Stimulated activated CD4-positive, alpha-beta T cell treated with anti-CD3 and anti-CD28 coated beads, Interleukin-2, amount 100 ng/mL, for 48 hours (primary cell): ENCODE measurements around the gene MAP2K2.
"Not testable (repeated sequence)": the region's sequence is repeated elsewhere in the genome, so short reads cannot be mapped to it uniquely, and the experiment has no call there.

ENCODE experiments used
- DNase-seq, 2 donors: peaks; one replicate each; pipeline ENCODE4 v3.0.0-alpha.2; 2020

MAP2K2 gene

DNA sequence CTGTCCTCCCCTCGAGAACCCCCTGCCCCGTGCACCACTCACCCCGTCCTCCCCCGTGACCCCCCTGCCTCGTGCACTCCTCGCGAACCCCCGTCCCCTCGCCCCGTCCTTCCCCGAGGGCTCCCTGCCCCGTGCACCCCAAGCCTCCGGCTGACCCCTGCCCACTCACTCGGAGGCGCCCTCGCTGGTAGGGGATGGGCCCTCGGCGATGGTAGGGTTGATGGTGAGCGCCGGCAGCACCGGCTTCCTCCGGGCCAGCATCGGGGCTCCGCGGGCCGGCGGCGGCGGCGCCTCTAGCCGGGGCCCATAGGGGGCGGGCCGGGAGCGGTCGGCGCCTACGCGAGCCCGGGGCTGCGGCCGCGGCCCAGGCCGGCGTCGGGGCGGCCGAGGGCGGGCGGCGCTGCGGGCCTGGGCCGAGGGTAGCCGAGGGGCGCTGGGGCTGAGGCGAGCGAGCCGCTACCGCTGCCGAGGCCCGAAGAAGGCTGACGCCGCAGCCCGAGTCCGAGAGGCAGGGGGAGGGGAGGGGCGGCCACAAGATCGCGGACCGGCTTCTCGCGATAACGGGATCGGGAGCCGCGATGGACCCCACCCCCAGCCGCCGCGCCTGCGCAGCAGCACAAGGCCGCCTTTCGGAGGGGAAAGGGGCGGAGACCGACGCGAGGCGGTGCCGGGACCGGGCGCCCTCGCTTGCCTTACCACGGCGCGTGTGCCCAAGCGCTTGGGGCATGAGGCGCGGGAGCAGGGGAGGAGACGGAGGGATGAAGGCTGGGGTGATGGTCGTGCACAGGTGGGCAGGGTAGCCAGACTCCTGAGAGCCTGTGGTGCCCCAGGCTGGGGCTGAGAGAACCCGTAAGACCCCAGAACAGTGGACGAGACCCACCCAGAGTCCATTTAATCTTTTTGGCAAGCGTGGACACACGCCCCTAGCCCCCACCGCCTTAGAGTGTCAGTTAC is at the start of gene MAP2K2:
Gene MAP2K2 (minus strand): TSS at position 508 of the 954 bp plus-strand sequence. CDS start 247 bp downstream, at position 261.
- peak; percentile 96 to 98 for DNase-seq

DNA sequence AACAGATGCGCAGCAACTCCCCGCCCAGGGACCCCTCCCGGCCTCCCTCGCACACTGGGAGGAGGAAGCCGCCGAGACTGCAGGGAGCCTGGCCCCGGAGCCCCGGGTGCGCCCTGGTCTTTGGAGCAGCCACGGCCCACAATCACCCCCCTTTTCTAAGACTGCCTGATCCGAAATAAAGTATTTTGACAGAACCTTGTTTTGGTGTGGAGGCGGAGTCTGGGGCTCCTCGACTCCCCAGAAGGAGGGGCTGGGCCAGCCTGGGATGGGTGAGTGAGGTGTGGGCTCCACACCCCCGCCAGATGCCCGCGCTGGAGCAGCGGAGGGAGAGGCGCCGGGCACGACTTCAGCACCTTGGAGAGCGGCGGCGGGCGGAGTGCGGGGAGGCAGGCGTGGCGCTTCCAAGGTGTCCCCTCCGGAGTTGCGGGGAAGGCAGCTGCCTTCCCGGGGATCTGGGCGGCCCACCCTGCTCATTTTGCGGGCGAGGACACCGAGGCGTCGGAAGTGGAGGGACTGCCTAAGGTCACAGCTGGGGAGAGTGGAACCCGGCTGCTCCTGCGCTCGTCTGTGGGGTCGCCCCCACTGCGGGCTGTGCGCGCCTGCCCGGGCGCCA is 49.0 kb upstream of the MAP2K2 start:
- DNase-seq, result peak; percentile 62 to 70

GRCh38 chr19:4171676-4172075 is 47.8 kb upstream of the MAP2K2 start:
- DNase-seq, result no peak

DNA sequence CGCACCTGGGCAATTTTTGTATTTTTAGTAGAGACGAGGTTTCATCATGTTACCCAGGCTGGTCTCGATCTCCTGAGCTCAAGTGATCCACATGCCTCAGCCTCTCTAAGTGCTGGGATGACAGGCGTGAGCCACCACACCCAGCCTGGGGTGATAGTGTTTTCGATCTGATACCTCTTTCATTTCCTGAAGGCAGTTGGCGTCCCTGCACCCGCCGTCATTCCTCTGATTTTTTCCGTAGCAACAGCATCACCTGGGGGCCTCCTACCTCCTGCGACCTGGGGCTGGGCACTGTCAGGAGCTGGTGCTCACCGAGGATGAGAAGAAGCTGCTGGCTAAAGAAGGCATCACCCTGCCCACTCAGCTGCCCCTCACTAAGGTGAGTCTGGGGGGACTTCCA is 40.3 kb upstream of the MAP2K2 start:
- DNase-seq, result no peak

DNA sequence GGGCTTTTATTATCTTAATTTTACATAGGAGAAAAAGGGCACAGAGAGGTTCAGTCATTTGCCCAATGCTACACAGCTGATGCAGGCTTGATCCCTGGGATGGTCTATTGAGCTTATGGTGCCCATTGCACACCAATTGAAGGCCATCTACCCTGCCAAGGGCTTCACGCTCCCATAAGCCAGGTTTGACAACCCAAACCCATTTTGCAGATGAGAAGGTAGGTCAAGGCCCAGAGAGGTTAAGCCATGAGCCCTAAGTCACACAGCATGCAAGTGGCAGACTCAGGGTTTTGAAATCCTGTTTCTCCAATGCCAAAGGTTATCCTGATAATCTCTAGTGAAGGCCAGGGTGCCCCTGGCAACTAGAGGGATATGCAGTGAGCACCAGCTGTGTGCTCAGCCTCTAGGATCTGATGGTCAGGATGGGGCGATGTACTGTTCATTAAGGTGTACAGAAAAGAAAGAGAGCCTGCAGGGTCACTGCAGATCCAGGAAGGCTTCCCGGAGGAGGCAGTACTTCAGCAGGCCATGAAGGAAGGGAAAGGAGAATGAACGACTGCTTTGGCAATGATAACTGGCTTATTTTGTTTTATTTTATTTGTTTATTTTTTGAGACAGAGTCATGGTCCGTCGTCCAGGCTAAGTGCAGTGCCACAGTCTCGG is 37.6 kb upstream of the MAP2K2 start:
- no peak for DNase-seq

- DNase-seq, result not testable (repeated sequence)
Observed at GRCh38 chr19:4157971-4158370, 34.0 kb upstream of the MAP2K2 start.

DNA sequence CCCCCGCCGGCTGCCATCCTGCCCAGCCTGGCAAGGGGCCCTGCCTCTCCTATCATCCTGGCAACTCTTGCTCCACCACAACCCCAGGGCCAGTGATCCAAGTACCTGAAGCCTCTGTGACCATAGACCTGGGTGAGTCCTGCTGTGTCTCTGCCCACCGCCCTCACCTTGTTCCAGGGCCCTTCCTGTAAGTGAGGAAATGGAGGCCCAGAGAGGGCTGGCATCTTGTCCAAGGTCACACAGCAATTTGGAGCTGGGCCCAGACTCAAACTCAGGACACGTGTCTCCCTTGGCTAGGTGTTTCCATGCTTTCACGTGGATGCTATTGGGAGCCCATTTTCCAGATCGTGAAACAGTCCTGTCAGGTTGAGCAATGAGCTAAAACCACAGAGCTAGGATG is 33.2 kb upstream of the MAP2K2 start:
- DNase-seq, result no peak

DNA sequence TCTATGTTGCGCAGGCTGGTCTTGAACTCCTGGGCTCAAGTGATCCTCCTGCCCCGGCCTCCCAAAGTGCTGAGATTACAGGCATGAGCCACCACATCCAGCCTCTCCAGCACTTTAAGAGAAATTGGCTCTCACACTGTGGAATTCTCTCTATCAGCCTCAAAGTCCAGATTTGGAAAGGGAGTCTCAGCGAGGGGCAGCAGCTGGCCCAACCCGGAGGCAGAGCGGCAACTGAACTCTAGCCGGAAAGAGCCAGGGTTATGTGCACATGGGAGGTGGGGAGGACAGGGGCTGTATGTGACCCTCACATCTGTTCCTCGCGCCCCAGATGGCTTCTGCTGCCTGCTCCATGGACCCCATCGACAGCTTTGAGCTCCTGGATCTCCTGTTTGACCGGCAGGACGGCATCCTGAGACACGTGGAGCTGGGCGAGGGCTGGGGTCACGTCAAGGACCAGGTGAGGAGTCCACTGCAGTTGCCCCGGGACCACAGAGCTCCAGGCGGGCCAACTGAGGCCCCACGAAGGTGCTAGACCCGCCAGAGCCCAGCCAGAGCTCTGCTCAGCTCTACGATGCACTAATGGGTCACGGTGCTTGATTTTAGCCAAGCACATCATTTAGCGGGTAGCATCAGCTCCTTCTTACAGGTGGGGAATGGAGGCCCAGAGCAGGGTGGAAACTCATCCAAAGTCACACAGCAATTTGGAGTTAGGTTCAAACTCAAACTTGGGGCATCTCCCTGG is 30.8 kb upstream of the MAP2K2 start:
- no peak for DNase-seq

- DNase-seq, result no peak
Observed at GRCh38 chr19:4152241-4152998, 28.5 kb upstream of the MAP2K2 start.

DNA sequence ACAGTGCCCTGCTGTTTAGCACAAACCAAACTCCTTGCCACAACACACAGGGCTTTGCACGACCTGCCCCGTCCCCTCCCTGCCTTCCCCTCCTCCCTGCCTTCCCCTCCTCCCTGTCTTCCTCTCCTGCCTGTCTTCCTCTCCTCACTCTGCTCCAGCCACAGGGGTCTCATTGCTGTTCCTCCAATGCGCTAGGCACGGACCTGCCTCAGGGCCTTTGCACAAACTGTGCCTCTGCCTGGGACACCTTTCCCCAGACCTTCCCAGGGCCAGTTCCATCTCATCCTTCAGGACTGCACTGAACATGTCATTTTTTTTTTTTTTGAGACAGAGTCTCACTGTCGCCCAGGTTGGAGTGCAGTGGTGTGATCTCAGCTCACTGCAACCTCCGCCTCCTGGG is 27.7 kb upstream of the MAP2K2 start:
- DNase-seq, result no peak

- DNase-seq, result no peak
Observed at GRCh38 chr19:4149518-4150288, 25.8 kb upstream of the MAP2K2 start.

- no peak for DNase-seq
Observed at GRCh38 chr19:4144666-4145249, 20.8 kb upstream of the MAP2K2 start.

- DNase-seq, result not testable (repeated sequence)
Observed at GRCh38 chr19:4142916-4143315, 19.0 kb upstream of the MAP2K2 start.

DNA sequence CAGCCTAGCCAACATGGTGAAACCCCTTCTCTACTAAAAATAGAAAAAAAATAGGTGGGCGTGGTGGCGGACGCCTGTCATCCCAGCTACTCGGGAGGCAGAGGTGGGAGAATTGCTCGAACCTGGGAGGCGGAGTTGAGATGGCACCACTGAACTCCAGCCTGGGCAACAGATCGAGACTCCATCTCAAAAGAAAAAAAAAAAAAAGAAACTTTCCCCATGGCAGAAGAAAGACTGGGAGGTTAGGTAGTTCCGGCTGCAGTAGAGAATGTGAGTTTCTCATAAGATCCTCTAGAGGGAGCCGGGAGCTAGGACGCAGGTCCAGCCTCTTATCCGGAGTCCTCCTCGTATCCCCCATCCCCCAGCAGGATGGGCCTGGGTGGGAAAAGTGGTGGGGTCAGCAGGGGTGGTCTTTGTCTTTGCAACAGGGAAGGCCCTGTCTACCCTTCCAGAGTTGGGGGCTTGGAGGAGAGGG is 16.4 kb upstream of the MAP2K2 start:
- DNase-seq, result no peak

DNA sequence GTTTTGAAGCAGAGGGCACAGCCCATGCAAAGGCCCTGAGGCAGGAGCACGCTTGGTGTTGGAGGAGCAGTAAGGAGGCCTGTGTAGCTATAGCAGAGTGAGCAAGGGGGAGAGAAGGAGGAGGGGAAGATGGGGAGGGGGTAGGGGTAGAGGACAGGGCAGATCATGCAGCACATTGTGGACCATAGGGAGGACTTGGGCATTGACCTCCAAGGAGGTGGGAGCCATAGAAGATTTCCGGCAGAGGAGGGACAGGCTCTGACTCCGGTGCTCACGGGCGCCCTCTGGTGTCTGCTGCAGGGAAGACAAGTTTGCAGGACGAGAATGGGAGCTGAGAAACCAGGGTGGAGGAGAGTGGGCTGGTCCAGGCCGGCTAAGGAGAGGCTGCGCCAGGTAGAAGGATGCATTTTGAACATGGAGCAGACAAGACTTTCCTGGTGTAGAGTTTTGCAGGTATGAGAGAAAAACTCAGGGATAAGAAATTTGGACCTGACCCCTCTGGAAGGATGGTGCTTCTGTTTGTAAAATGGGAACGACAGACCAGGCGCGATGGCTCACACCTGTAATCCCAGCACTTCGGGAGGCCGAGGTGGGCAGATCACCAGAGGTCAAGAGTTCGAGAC is 15.8 kb upstream of the MAP2K2 start:
- peak; percentile 95 to 96 for DNase-seq

- DNase-seq, result no peak
Observed at GRCh38 chr19:4138445-4138844, 14.5 kb upstream of the MAP2K2 start.

- no peak for DNase-seq
Observed at GRCh38 chr19:4136680-4137088, 12.8 kb upstream of the MAP2K2 start.

- DNase-seq, result not testable (repeated sequence)
Observed at GRCh38 chr19:4135386-4135785, 11.5 kb upstream of the MAP2K2 start.

DNA sequence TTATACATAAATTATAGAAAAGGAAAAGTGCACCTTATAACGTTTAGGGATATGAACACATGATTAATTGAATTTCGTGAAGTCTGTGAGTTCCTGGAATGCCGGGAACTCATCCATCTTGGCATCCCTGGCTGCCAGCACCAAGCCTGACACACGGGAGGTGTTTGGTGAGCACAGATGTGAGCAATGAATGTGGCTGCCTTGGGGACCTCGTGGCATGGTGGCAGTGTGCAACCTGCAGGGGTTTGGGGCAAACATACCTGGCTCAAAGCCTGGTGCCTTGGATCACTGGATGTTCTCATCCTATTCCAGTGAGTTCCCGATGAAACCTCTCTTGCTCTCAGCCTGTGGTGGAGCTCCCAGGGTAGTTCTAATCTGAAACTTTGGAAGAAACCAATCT is 10.4 kb upstream of the MAP2K2 start:
- no peak for DNase-seq

DNA sequence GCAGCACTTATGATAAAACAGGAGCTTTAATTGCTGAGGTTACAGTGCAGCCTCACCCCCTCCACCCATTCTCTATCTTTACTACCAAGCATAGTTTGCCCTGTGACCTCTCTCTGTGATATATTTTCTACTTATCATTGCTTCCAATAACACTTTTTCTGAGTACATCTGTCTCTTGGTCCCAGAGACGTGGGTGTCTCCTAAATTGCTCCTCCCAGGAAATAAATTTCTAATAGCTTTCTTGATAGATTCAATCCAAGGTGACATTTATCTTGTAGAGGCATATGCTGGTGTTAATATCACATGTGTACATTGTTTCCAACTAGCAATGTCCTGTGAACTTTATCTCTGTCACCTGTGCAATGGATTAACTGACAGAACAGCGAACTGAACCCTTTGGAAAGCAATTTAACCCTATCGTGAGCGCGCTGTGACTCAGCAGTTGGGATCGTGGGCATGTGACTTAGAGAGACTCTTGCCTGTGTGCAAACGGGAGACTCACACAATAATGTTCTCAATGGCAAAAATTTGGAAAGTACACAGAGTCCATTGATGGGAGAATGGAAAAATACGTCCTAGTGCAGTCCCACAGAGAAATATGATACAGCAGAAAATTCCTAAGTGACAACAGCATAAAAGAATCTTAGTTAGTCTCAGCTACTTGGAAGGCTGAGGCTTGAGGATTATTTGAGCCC is 7.0 kb upstream of the MAP2K2 start:
- no peak for DNase-seq
